ENCODE results near the gene KSR2.

Gene KSR2

DNA sequence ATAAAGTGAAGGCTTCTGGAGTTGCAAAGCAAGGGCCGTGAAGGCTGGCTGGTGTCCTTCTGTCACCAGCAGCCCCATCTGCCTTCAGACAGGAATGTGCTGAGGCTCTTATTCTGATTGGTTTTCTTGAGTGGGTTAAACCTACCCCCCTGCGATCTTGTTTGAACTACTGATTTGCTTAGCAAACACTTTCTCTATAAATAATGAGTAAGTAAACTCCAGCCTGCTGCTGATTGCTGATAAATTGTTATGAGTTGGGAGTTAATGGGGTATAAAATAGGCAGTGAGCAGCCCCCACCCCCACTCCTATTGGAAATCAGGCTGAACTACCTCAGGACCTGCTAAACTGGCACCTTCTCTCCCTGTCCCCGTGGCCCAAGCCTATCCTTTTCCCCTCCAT, 461.2 kb downstream of the KSR2 start:
- Histone ChIP-seq H3K9me3 (ENCODE audit: control insufficient read depth in 2 of 2, low read length in 2 of 2) (no peaks in the 10 kb centered on the region), H3K4me3 (ENCODE audit: low read length in 2 of 2) (no peak overlapping the region), H3K27me3 (ENCODE audit: control insufficient read depth in 2 of 2, insufficient read depth in 2 of 2, low read length in 2 of 2) (no peaks in the 10 kb centered on the region), H3K27ac (ENCODE audit: low read depth in 2 of 2, low read length in 2 of 2) (no peak overlapping the region), H3K36me3 (ENCODE audit: control insufficient read depth in 2 of 2, insufficient read depth in 2 of 2, low read length in 2 of 2) (no peaks in the 10 kb centered on the region), H3K4me1 (ENCODE audit: control insufficient read depth in 2 of 2, insufficient read depth in 2 of 2, low read length in 2 of 2) (no peaks in the 10 kb centered on the region), H3K9ac (ENCODE audit: low read depth in 1 of 2, low read length in 2 of 2) (no peak overlapping the region)

DNA sequence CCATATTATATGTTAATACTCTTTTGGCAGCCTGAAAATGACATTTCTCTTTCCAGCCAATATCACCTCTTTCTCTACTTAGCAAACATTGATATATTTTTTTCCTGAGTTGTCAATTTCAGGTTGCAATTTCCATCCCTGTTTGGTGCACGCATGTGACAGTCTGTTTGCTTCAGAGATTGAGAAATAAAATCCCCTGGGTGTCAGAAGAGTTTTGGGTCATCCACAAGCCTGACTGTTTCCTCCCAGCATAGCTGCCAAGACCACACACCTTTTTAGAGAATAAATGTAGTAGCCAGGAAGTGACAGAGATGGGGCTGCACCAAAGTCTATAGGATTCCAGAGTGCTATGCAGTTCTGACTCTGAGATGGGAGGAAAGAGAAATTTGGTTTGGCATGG, 462.5 kb downstream of the KSR2 start:
- H3K9ac ChIP-seq (ENCODE audit: low read depth in 1 of 2, low read length in 2 of 2): no peak overlapping the region
- H3K9me3 ChIP-seq (ENCODE audit: control insufficient read depth in 2 of 2, low read length in 2 of 2): no peaks in the 10 kb centered on the region
- H3K27ac ChIP-seq (ENCODE audit: low read depth in 2 of 2, low read length in 2 of 2): no peak overlapping the region
- H3K27me3 ChIP-seq (ENCODE audit: control insufficient read depth in 2 of 2, insufficient read depth in 2 of 2, low read length in 2 of 2): no peaks in the 10 kb centered on the region
- no peak overlapping the region for H3K4me3 ChIP-seq (ENCODE audit: low read length in 2 of 2)
- no peaks in the 10 kb centered on the region for H3K4me1 ChIP-seq (ENCODE audit: control insufficient read depth in 2 of 2, insufficient read depth in 2 of 2, low read length in 2 of 2)
- H3K36me3 ChIP-seq (ENCODE audit: control insufficient read depth in 2 of 2, insufficient read depth in 2 of 2, low read length in 2 of 2): no peaks in the 10 kb centered on the region

DNA sequence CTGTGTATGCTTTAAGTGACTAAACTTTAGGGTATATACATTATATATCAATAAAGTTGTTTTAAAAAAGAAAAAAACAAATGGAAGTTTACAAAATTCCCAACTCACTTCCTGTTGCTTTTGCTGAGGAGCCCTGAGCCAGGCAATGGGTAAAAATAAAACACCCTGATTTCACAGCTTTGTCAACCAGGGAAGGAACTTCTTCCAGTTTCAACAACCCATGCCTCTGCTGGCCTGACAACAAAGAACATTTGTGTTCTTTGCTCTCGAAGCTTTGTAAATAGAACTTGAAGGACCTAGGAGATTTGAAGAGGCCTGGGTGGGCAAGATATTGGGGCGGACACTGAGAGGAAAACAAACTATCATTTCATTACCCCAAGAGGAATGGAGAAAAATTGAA, 466.2 kb downstream of the KSR2 start:
- no peak overlapping the region for H3K4me3 ChIP-seq (ENCODE audit: low read length in 2 of 2)
- H3K27me3 ChIP-seq (ENCODE audit: control insufficient read depth in 2 of 2, insufficient read depth in 2 of 2, low read length in 2 of 2): no peaks in the 10 kb centered on the region
- H3K36me3 ChIP-seq (ENCODE audit: control insufficient read depth in 2 of 2, insufficient read depth in 2 of 2, low read length in 2 of 2): no peaks in the 10 kb centered on the region
- no peak overlapping the region for H3K9ac ChIP-seq (ENCODE audit: low read depth in 1 of 2, low read length in 2 of 2)
- no peaks in the 10 kb centered on the region for H3K4me1 ChIP-seq (ENCODE audit: control insufficient read depth in 2 of 2, insufficient read depth in 2 of 2, low read length in 2 of 2)
- no peak overlapping the region for H3K27ac ChIP-seq (ENCODE audit: low read depth in 2 of 2, low read length in 2 of 2)
- no peaks in the 10 kb centered on the region for H3K9me3 ChIP-seq (ENCODE audit: control insufficient read depth in 2 of 2, low read length in 2 of 2)

GRCh38 chr12:117502233-117502632, 466.6 kb downstream of the KSR2 start:
- Histone ChIP-seq H3K27ac (ENCODE audit: low read depth in 2 of 2, low read length in 2 of 2) (no peak overlapping the region), H3K9me3 (ENCODE audit: control insufficient read depth in 2 of 2, low read length in 2 of 2) (no peaks in the 10 kb centered on the region)

GRCh38 chr12:117501076-117501869, 467.5 kb downstream of the KSR2 start:
- Histone ChIP-seq H3K4me1 (ENCODE audit: control insufficient read depth in 2 of 2, insufficient read depth in 2 of 2, low read length in 2 of 2) (no peaks in the 10 kb centered on the region), H3K4me3 (ENCODE audit: low read length in 2 of 2) (no peak overlapping the region), H3K27ac (ENCODE audit: low read depth in 2 of 2, low read length in 2 of 2) (no peak overlapping the region), H3K9me3 (ENCODE audit: control insufficient read depth in 2 of 2, low read length in 2 of 2) (no peaks in the 10 kb centered on the region), H3K27me3 (ENCODE audit: control insufficient read depth in 2 of 2, insufficient read depth in 2 of 2, low read length in 2 of 2) (no peaks in the 10 kb centered on the region), H3K9ac (ENCODE audit: low read depth in 1 of 2, low read length in 2 of 2) (no peak overlapping the region), H3K36me3 (ENCODE audit: control insufficient read depth in 2 of 2, insufficient read depth in 2 of 2, low read length in 2 of 2) (no peaks in the 10 kb centered on the region)

More at GRCh38 chr12:117502233-117502632, 466.6 kb downstream of the KSR2 start:
- Histone ChIP-seq H3K4me1 (ENCODE audit: control insufficient read depth in 2 of 2, insufficient read depth in 2 of 2, low read length in 2 of 2) (no peaks in the 10 kb centered on the region), H3K9ac (ENCODE audit: low read depth in 1 of 2, low read length in 2 of 2) (no peak overlapping the region), H3K27me3 (ENCODE audit: control insufficient read depth in 2 of 2, insufficient read depth in 2 of 2, low read length in 2 of 2) (no peaks in the 10 kb centered on the region), H3K36me3 (ENCODE audit: control insufficient read depth in 2 of 2, insufficient read depth in 2 of 2, low read length in 2 of 2) (no peaks in the 10 kb centered on the region), H3K4me3 (ENCODE audit: low read length in 2 of 2) (no peak overlapping the region)

DNA sequence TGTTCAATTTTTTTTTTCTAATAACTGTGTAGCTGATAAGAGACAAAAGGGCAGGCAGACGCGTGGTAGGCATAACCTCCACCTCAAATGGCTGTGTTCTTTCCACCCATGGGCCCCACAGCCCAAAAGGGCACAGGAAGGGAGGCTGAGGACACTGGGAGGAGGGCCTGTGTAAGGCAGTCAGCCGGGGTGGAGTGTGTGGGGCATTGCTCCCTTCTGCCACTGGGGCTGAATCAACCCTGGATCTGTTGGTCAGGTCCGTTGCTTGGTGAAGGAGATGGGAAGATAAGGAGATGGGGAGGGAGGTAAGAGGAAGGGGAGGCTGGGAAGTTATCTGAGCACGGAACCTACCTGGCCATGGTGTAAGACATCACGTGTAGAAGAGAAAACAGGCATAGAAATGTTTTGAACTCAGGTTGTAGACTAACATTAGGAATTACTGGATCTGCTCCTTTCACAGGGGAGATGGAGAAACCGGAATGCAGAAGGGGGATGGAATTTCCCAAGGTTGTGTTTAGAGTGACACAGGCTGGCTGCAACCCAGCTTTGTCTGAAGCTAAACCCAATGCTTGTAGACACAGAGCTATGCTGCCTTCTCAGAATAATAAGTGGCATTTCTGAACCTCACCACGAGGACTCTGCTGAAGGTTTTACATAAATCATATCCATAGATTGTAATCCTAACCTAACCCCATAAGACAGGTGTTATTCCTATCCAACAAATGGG, 468.9 kb downstream of the KSR2 start:
- H3K4me1 ChIP-seq (ENCODE audit: control insufficient read depth in 2 of 2, insufficient read depth in 2 of 2, low read length in 2 of 2): no peaks in the 10 kb centered on the region

DNA sequence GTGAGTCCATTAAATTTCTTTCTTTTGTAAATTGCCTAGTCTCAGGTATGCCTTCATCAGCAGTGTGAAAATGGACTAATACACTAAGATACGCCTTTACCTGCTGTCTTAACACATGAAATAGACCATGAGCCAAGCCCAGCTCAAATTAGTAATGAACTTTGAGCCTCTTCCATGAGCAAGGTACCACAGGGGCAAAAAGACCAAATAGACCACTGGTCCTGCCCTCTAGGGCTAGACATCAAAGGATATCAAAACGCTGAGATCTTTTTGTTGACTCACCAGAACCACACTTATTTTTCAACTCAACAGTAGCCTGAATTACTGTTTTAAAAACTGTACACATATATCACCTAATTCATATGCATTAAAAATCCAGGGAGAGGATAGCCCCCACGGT, 469.9 kb downstream of the KSR2 start:
- Histone ChIP-seq H3K4me3 (ENCODE audit: low read length in 2 of 2) (no peak overlapping the region), H3K4me1 (ENCODE audit: control insufficient read depth in 2 of 2, insufficient read depth in 2 of 2, low read length in 2 of 2) (no peaks in the 10 kb centered on the region), H3K36me3 (ENCODE audit: control insufficient read depth in 2 of 2, insufficient read depth in 2 of 2, low read length in 2 of 2) (no peaks in the 10 kb centered on the region), H3K9ac (ENCODE audit: low read depth in 1 of 2, low read length in 2 of 2) (no peak overlapping the region), H3K9me3 (ENCODE audit: control insufficient read depth in 2 of 2, low read length in 2 of 2) (no peaks in the 10 kb centered on the region), H3K27ac (ENCODE audit: low read depth in 2 of 2, low read length in 2 of 2) (no peak overlapping the region), H3K27me3 (ENCODE audit: control insufficient read depth in 2 of 2, insufficient read depth in 2 of 2, low read length in 2 of 2) (no peaks in the 10 kb centered on the region)

More for the DNA sequence above, 468.9 kb downstream of the KSR2 start:
- no peak overlapping the region for H3K27ac ChIP-seq (ENCODE audit: low read depth in 2 of 2, low read length in 2 of 2)
- no peak overlapping the region for H3K9ac ChIP-seq (ENCODE audit: low read depth in 1 of 2, low read length in 2 of 2)
- H3K27me3 ChIP-seq (ENCODE audit: control insufficient read depth in 2 of 2, insufficient read depth in 2 of 2, low read length in 2 of 2): no peaks in the 10 kb centered on the region
- H3K36me3 ChIP-seq (ENCODE audit: control insufficient read depth in 2 of 2, insufficient read depth in 2 of 2, low read length in 2 of 2): no peaks in the 10 kb centered on the region
- no peaks in the 10 kb centered on the region for H3K9me3 ChIP-seq (ENCODE audit: control insufficient read depth in 2 of 2, low read length in 2 of 2)
- H3K4me3 ChIP-seq (ENCODE audit: low read length in 2 of 2): no peak overlapping the region

DNA sequence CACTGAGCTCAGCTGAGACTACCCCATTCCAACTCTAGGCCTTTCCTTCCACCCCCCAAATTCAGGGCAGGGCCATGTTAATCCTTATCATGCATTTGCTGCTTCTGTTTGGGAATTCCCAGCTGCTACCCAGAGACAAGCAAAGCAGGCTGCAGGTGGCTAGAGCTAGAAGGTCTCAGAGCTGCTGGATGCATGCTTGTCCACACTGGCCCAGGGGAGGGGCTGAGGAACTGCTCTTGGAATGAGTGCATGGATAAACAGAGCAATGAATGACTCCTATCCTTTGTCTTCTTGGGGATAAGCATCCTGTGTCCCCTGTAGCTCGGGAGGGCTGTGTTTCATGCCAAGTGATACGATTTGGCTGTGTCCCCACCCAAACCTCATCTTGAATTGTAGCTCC, 470.5 kb downstream of the KSR2 start:
- Histone ChIP-seq H3K9ac (ENCODE audit: low read depth in 1 of 2, low read length in 2 of 2) (no peak overlapping the region), H3K27ac (ENCODE audit: low read depth in 2 of 2, low read length in 2 of 2) (no peak overlapping the region), H3K4me3 (ENCODE audit: low read length in 2 of 2) (no peak overlapping the region), H3K27me3 (ENCODE audit: control insufficient read depth in 2 of 2, insufficient read depth in 2 of 2, low read length in 2 of 2) (no peaks in the 10 kb centered on the region), H3K36me3 (ENCODE audit: control insufficient read depth in 2 of 2, insufficient read depth in 2 of 2, low read length in 2 of 2) (no peaks in the 10 kb centered on the region), H3K9me3 (ENCODE audit: control insufficient read depth in 2 of 2, low read length in 2 of 2) (no peaks in the 10 kb centered on the region), H3K4me1 (ENCODE audit: control insufficient read depth in 2 of 2, insufficient read depth in 2 of 2, low read length in 2 of 2) (no peaks in the 10 kb centered on the region)

DNA sequence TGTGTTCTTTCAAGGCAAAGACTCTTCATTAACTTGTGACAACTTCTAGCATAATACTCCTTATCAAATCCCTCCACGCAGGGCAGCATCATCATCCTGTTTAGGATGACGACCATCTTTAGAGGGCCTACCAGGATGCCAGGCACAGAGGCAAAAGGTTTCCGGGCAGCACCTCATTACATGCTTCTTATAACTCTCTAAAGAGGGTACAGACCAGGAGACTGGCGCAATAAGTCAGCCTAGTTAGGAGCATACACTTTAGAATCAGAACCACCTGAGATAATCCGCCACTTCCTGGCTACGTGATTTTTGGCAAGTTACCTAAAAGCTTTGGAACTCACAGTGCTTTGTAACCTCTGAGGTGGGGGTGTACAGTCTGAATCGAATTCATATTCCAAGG, 471.4 kb downstream of the KSR2 start:
- no peak overlapping the region for H3K4me3 ChIP-seq (ENCODE audit: low read length in 2 of 2)
- no peaks in the 10 kb centered on the region for H3K36me3 ChIP-seq (ENCODE audit: control insufficient read depth in 2 of 2, insufficient read depth in 2 of 2, low read length in 2 of 2)
- H3K9ac ChIP-seq (ENCODE audit: low read depth in 1 of 2, low read length in 2 of 2): no peak overlapping the region
- no peaks in the 10 kb centered on the region for H3K27me3 ChIP-seq (ENCODE audit: control insufficient read depth in 2 of 2, insufficient read depth in 2 of 2, low read length in 2 of 2)
- H3K9me3 ChIP-seq (ENCODE audit: control insufficient read depth in 2 of 2, low read length in 2 of 2): no peaks in the 10 kb centered on the region
- H3K4me1 ChIP-seq (ENCODE audit: control insufficient read depth in 2 of 2, insufficient read depth in 2 of 2, low read length in 2 of 2): no peaks in the 10 kb centered on the region
- H3K27ac ChIP-seq (ENCODE audit: low read depth in 2 of 2, low read length in 2 of 2): no peak overlapping the region

GRCh38 chr12:117494833-117495655, 473.7 kb downstream of the KSR2 start:
- Histone ChIP-seq H3K36me3 (ENCODE audit: control insufficient read depth in 2 of 2, insufficient read depth in 2 of 2, low read length in 2 of 2) (no peaks in the 10 kb centered on the region), H3K9me3 (ENCODE audit: control insufficient read depth in 2 of 2, low read length in 2 of 2) (no peaks in the 10 kb centered on the region), H3K27ac (ENCODE audit: low read depth in 2 of 2, low read length in 2 of 2) (no peak overlapping the region), H3K27me3 (ENCODE audit: control insufficient read depth in 2 of 2, insufficient read depth in 2 of 2, low read length in 2 of 2) (no peaks in the 10 kb centered on the region), H3K4me1 (ENCODE audit: control insufficient read depth in 2 of 2, insufficient read depth in 2 of 2, low read length in 2 of 2) (no peaks in the 10 kb centered on the region), H3K9ac (ENCODE audit: low read depth in 1 of 2, low read length in 2 of 2) (no peak overlapping the region), H3K4me3 (ENCODE audit: low read length in 2 of 2) (no peak overlapping the region)

Measured in mucosa of rectum (tissue), 2 donors.